H1 (cell line): ENCODE data around the gene BCLAF3. TPM values are rescaled to one million over a fixed set of nuclear protein-coding genes. Genes with fewer than 3 reads are reported as not detected.

Experiments
- CHD2 ChIP-seq: IDR thresholded peaks from 2 replicates; pipeline ENCODE4 v1.6.1; 2012; ENCODE audit warnings: low read length, improper control_type of control experiment
- JUN ChIP-seq: IDR thresholded peaks from 2 replicates; pipeline ENCODE4 v1.6.1; 2011; ENCODE audit warnings: low read depth, mild to moderate bottlenecking, improper control_type of control experiment, low read length
- NANOG ChIP-seq: IDR thresholded peaks from 2 replicates; pipeline ENCODE4 v1.6.1; 2011; ENCODE audit warnings: low read length, low read depth, mild to moderate bottlenecking, inconsistent platforms; ENCODE audit not compliant: insufficient read depth, poor library complexity, severe bottlenecking
- SAP30 ChIP-seq: fragments of 300-600 bp; sonication (generic); IDR thresholded peaks from 2 replicates; pipeline ENCODE4 v1.7.1; 2012; ENCODE audit warnings: low read length, moderate library complexity, mild to moderate bottlenecking, inconsistent platforms; ENCODE audit not compliant: insufficient read depth, insufficient replicate concordance
- ZNF274 ChIP-seq: IDR thresholded peaks from 2 replicates; pipeline ENCODE4 v1.7.0; 2012; ENCODE audit warnings: low read length, borderline replicate concordance; ENCODE audit errors: extremely low read depth
- polyA plus RNA-seq, 7 experiments: library from polyadenylated mRNA; depleted of rRNA in 3 of 7; stranded (reverse) in 5 of 7; unstranded in 2 of 7; fragments of >200 nt in 5 of 7; fragments of 200-250 nt in 2 of 7; gene quantifications; 1 replicate in 5 of 7; 2 replicates in 1 of 7; 4 replicates in 1 of 7; pipeline versions ENCODE4 v1.2.1 to v1.2.3, GENCODE V29; 2011 to 2013; ENCODE audit warnings: missing spikeins in 2 of 7, mixed read lengths in 2 of 7
- total RNA-seq: library from RNA; stranded (reverse); fragmentation: NEBNext Ultra II Directional; extraction: Animal tissue kit (Norgen Biotek cat#: 25700); gene quantifications from 2 replicates; pipeline ENCODE4 v1.2.1, GENCODE V29; 2021

The BCLAF3 gene
- total and polyA plus RNA-seq, 2 of the 8 experiments (the other 6 are each of a cell fraction or from before 2014, with no cell fraction given), result 1.3 to 9.0 TPM

- TF ChIP-seq SAP30 (no peak), ZNF274 (no peak), NANOG (no peak), CHD2 (no peak), JUN (no peak)
Measured at GRCh38 chrX:19972984-19973383, 17.9 kb downstream of the BCLAF3 start (continued).
